SK-N-MC (cell line): Measurements from ENCODE around the gene UPP1.

Experiments used
- EZH2 ChIP-seq: fragments of 200-600 bp; sonication (generic); IDR thresholded peaks from one replicate; pipeline ENCODE4 v1.6.1; 2017; ENCODE audit warnings: antibody characterized with exemption
- POLR2AphosphoS5 ChIP-seq: IDR thresholded peaks from 2 replicates; pipeline ENCODE4 v1.6.1; 2012; ENCODE audit warnings: mild to moderate bottlenecking, low read depth, low read length, borderline replicate concordance

DNA sequence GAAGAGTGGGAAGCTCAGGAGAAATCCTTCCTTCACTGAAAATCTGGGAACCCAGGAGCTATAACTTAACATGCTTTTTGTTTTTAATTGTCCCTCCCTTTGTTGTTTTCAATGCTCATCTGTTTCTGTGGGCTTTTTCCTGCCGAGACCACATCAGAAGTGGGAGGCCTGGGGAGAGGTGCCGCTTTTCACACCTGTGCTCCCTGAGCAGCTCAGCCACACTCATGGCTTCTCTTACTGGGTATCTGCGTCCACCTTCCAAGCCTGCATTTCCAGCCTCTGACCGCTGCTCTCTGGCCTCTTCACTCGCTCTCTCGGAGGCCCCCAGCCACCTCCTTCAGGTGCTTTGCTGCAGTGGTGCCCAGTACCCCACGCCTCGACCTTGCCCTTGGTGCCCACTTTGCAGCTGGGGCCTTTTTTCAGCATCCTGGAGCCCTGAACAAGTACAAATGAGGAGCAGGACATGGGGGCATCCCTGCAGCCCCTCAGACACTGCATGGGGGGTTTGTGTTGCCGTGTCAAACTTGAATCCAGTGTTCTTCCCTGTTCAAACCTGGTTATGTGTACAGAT lies 43.8 kb upstream of the UPP1 start:
- no peak for TF ChIP-seq EZH2
- TF ChIP-seq POLR2AphosphoS5, result no peak
